ENCODE results near the gene USP25. TPM values are rescaled to one million over a fixed set of nuclear protein-coding genes. Genes with fewer than 3 reads are reported as not detected.

Gene USP25
- polyA plus RNA-seq, 2 donors: 10.4 to 10.8 TPM

DNA sequence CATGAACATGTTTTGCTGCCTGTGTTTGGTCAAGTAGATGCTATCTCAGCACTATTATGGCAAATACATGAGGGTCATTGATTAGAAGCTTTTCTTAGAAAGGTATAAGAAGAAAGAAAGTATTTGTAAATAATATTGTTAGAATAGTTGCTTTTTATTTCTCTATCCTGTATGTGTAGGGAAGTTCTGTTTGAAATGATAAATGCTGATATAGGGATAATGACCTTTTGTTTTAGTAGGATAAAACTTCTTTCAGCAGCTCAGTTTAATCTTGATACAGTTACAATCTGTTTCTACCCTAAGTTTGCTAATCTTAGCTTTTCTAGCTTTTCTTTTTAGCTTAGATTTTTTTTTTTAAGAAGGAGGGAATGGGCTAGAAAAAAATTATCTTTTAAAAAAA lies 63.3 kb downstream of the USP25 start:
- Histone ChIP-seq H3K4me1 (ENCODE audit: control insufficient read depth in 2 of 2, insufficient read depth in 2 of 2, low read length in 1 of 2) (no peaks in the 10 kb centered on the region), H3K4me3 (ENCODE audit: low read depth in 1 of 2, low read length in 2 of 2) (no peak overlapping the region), H3K27ac (ENCODE audit: low read depth in 2 of 2, low read length in 1 of 2) (no peak overlapping the region), H3K27me3 (ENCODE audit: control insufficient read depth in 1 of 2, insufficient read depth in 2 of 2, low read length in 2 of 2) (no peaks in the 10 kb centered on the region), H3K9me3 (ENCODE audit: control insufficient read depth in 2 of 2, insufficient read depth in 1 of 2, low read depth in 1 of 2, low read length in 1 of 2) (no peaks in the 10 kb centered on the region), H3K36me3 (ENCODE audit: control insufficient read depth in 2 of 2, insufficient read depth in 2 of 2, low read length in 1 of 2) (no peaks in the 10 kb centered on the region)

DNA sequence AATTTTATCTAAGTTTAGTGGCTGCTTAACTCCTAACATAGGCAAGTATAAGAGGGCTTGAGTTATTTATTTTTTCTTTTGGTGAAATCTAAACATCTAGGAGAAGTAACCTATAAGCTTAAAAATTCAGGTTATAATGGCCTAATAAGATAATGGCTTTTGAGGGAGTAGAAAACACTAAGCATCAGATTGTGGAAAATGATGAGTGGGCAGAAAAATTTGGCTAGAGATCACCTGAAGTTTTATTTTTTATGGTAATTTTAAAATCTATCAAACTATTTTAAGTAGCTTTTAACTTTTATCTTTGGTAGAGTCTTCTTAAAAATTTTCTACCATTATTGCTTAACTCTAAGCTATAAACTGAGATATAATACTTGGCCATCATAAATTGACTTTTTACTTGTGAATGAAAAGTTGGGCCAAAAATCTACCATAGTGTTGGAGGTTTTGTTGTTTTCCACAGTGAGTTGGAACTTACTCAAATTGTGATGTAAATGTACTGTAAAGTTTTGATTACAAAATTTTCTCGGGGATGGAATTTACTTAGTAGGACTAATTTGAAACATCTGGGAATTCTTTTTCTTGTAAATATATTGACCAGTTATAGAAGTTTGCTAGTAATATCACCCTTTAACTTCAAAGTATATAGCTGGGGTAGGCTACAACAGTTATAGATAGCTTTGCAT lies 63.9 kb downstream of the USP25 start:
- no peak overlapping the region for H3K27ac ChIP-seq (ENCODE audit: low read depth in 2 of 2, low read length in 1 of 2)
- no peaks in the 10 kb centered on the region for H3K9me3 ChIP-seq (ENCODE audit: control insufficient read depth in 2 of 2, insufficient read depth in 1 of 2, low read depth in 1 of 2, low read length in 1 of 2)
- no peaks in the 10 kb centered on the region for H3K36me3 ChIP-seq (ENCODE audit: control insufficient read depth in 2 of 2, insufficient read depth in 2 of 2, low read length in 1 of 2)
- H3K4me1 ChIP-seq (ENCODE audit: control insufficient read depth in 2 of 2, insufficient read depth in 2 of 2, low read length in 1 of 2): no peaks in the 10 kb centered on the region
- no peak overlapping the region for H3K4me3 ChIP-seq (ENCODE audit: low read depth in 1 of 2, low read length in 2 of 2)
- WGBS, 2 donors: 70 to 73% methylated on average over 1 of the region's 1 CpG
- no peaks in the 10 kb centered on the region for H3K27me3 ChIP-seq (ENCODE audit: control insufficient read depth in 1 of 2, insufficient read depth in 2 of 2, low read length in 2 of 2)

GRCh38 chr21:15794277-15794912 lies 64.6 kb downstream of the USP25 start:
- Histone ChIP-seq H3K27me3 (ENCODE audit: control insufficient read depth in 1 of 2, insufficient read depth in 2 of 2, low read length in 2 of 2) (no peaks in the 10 kb centered on the region), H3K27ac (ENCODE audit: low read depth in 2 of 2, low read length in 1 of 2) (no peak overlapping the region), H3K9me3 (ENCODE audit: control insufficient read depth in 2 of 2, insufficient read depth in 1 of 2, low read depth in 1 of 2, low read length in 1 of 2) (no peaks in the 10 kb centered on the region), H3K36me3 (ENCODE audit: control insufficient read depth in 2 of 2, insufficient read depth in 2 of 2, low read length in 1 of 2) (no peaks in the 10 kb centered on the region), H3K4me1 (ENCODE audit: control insufficient read depth in 2 of 2, insufficient read depth in 2 of 2, low read length in 1 of 2) (no peaks in the 10 kb centered on the region), H3K4me3 (ENCODE audit: low read depth in 1 of 2, low read length in 2 of 2) (no peak overlapping the region)
- WGBS, 2 donors: 97 to 98% methylated on average over 2 of the region's 2 CpGs

- Histone ChIP-seq H3K27me3 (ENCODE audit: control insufficient read depth in 1 of 2, insufficient read depth in 2 of 2, low read length in 2 of 2) (no peaks in the 10 kb centered on the region), H3K4me1 (ENCODE audit: control insufficient read depth in 2 of 2, insufficient read depth in 2 of 2, low read length in 1 of 2) (no peaks in the 10 kb centered on the region), H3K27ac (ENCODE audit: low read depth in 2 of 2, low read length in 1 of 2) (no peak overlapping the region), H3K9me3 (ENCODE audit: control insufficient read depth in 2 of 2, insufficient read depth in 1 of 2, low read depth in 1 of 2, low read length in 1 of 2) (no peaks in the 10 kb centered on the region), H3K36me3 (ENCODE audit: control insufficient read depth in 2 of 2, insufficient read depth in 2 of 2, low read length in 1 of 2) (no peaks in the 10 kb centered on the region), H3K4me3 (ENCODE audit: low read depth in 1 of 2, low read length in 2 of 2) (no peak overlapping the region)
- WGBS, 2 donors: 85 to 90% methylated on average over 4 of the region's 4 CpGs
Measured at GRCh38 chr21:15795533-15795932, 65.8 kb downstream of the USP25 start.

DNA sequence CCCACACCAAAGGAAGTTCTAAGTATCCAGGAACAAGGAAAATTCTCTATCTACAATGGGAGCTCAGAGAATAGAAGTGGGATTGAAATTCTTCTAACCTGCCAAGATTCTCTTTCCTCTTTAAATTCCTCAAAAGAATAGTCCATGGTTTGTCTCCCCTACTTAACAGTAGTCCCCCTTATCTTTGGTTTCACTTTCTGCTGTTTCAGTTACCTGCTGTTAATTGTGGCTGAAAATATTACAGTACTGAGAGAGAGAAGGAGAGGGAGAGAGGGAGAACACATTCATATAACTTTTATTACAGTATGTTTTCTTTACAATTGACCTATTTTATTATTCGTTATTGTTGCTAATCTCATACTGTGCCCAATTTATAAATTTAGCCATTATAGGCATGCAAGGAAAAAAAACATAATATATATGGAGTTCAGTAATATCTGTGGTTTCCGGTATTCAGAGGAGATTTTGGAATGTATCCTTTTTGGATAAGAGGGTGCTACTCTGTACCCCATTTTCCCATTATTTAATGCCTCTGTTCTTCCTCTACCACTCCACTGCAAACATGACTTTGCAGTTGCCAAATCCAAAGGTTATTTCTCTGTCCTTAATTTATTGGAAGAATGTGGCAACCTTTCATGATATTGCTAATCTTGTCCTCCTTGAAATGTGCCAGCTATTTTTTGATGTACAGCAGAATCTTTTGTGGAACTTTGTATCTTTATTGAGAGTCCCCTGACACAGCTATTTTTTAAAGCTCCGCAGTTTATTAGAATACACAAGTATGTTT lies 68.0 kb downstream of the USP25 start:
- H3K27ac ChIP-seq (ENCODE audit: low read depth in 2 of 2, low read length in 1 of 2): no peak overlapping the region
- no peaks in the 10 kb centered on the region for H3K9me3 ChIP-seq (ENCODE audit: control insufficient read depth in 2 of 2, insufficient read depth in 1 of 2, low read depth in 1 of 2, low read length in 1 of 2)
- no peaks in the 10 kb centered on the region for H3K27me3 ChIP-seq (ENCODE audit: control insufficient read depth in 1 of 2, insufficient read depth in 2 of 2, low read length in 2 of 2)
- no peaks in the 10 kb centered on the region for H3K4me1 ChIP-seq (ENCODE audit: control insufficient read depth in 2 of 2, insufficient read depth in 2 of 2, low read length in 1 of 2)
- no peak overlapping the region for H3K4me3 ChIP-seq (ENCODE audit: low read depth in 1 of 2, low read length in 2 of 2)
- 93 to 95% methylated on average over 3 of the region's 3 CpGs for WGBS, 2 donors
- H3K36me3 ChIP-seq (ENCODE audit: control insufficient read depth in 2 of 2, insufficient read depth in 2 of 2, low read length in 1 of 2): no peaks in the 10 kb centered on the region

DNA sequence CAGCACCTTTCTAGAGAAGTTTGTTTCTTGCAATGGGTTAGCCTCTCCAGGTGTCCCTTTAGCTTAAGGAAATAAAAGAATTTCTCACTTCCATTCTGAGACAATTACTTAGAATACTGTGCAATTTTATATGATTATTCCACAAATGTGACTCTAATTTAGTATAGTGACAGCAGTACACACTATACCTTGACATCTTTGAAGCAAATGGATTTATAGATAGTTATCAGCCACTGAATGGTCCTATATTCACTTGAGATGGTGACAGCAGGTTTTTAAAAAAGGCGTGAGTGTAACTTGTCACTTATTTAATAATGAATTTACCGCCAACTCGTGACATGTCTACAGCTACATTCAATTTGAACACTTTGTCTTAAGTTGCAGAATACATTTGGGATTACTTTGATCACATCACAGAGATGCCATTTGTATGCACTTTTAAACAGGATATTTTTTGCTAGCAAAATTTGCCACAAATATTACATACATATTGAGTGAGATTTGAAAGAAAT lies 71.6 kb downstream of the USP25 start:
- 97 to 98% methylated on average over 3 of the region's 3 CpGs for WGBS, 2 donors
- no peaks in the 10 kb centered on the region for H3K36me3 ChIP-seq (ENCODE audit: control insufficient read depth in 2 of 2, insufficient read depth in 2 of 2, low read length in 1 of 2)
- H3K27me3 ChIP-seq (ENCODE audit: control insufficient read depth in 1 of 2, insufficient read depth in 2 of 2, low read length in 2 of 2): no peaks in the 10 kb centered on the region
- H3K4me3 ChIP-seq (ENCODE audit: low read depth in 1 of 2, low read length in 2 of 2): no peak overlapping the region
- no peaks in the 10 kb centered on the region for H3K9me3 ChIP-seq (ENCODE audit: control insufficient read depth in 2 of 2, insufficient read depth in 1 of 2, low read depth in 1 of 2, low read length in 1 of 2)
- no peaks in the 10 kb centered on the region for H3K4me1 ChIP-seq (ENCODE audit: control insufficient read depth in 2 of 2, insufficient read depth in 2 of 2, low read length in 1 of 2)
- no peak overlapping the region for H3K27ac ChIP-seq (ENCODE audit: low read depth in 2 of 2, low read length in 1 of 2)

DNA sequence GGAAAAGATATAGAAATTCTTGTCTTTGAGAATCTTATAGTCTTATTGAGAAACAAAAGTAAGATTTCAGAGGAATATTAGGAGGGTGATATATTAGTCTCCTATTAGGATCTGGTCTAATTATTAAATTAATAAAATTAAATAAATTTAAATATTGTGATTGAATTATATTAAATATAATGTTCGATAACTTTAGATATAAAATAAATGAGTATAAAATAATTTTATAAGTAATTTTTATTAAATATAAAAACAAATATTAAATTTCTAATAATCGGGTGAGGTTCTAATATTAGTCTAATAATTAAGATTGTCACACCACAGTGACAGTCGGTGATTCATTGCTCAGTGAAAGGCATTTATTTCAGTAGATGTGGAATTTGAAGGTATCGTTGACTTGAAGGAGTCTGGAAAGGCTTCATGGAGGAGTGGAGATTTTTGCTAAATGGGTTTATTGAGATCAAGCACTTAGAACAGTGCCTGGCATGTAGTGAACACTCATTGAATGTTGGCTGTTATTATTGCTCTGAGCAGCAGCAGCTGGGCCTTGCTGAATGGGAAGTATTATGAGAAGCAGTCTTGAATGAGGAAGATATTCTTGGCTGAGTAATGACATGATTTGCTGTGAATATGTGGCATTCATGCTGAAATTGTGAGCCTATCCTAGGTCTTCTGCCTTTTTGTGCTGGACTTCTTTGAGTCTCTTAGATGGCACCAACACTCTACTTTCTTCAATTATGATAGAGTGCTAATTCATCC lies 74.6 kb downstream of the USP25 start:
- no peak overlapping the region for H3K4me3 ChIP-seq (ENCODE audit: low read depth in 1 of 2, low read length in 2 of 2)

GRCh38 chr21:15809065-15809464 lies 79.3 kb downstream of the USP25 start:
- WGBS, 2 donors: 88 to 89% methylated on average over 7 of the region's 7 CpGs
- H3K4me1 ChIP-seq (ENCODE audit: control insufficient read depth in 2 of 2, insufficient read depth in 2 of 2, low read length in 1 of 2): no peaks in the 10 kb centered on the region
- H3K27ac ChIP-seq (ENCODE audit: low read depth in 2 of 2, low read length in 1 of 2): no peak overlapping the region
- no peaks in the 10 kb centered on the region for H3K27me3 ChIP-seq (ENCODE audit: control insufficient read depth in 1 of 2, insufficient read depth in 2 of 2, low read length in 2 of 2)
- no peaks in the 10 kb centered on the region for H3K36me3 ChIP-seq (ENCODE audit: control insufficient read depth in 2 of 2, insufficient read depth in 2 of 2, low read length in 1 of 2)
- H3K4me3 ChIP-seq (ENCODE audit: low read depth in 1 of 2, low read length in 2 of 2): no peak overlapping the region
- H3K9me3 ChIP-seq (ENCODE audit: control insufficient read depth in 2 of 2, insufficient read depth in 1 of 2, low read depth in 1 of 2, low read length in 1 of 2): no peaks in the 10 kb centered on the region

More for the DNA sequence above, 74.6 kb downstream of the USP25 start:
- H3K27ac ChIP-seq (ENCODE audit: low read depth in 2 of 2, low read length in 1 of 2): no peak overlapping the region
- H3K36me3 ChIP-seq (ENCODE audit: control insufficient read depth in 2 of 2, insufficient read depth in 2 of 2, low read length in 1 of 2): no peaks in the 10 kb centered on the region
- H3K4me1 ChIP-seq (ENCODE audit: control insufficient read depth in 2 of 2, insufficient read depth in 2 of 2, low read length in 1 of 2): no peaks in the 10 kb centered on the region
- no peaks in the 10 kb centered on the region for H3K9me3 ChIP-seq (ENCODE audit: control insufficient read depth in 2 of 2, insufficient read depth in 1 of 2, low read depth in 1 of 2, low read length in 1 of 2)
- no peaks in the 10 kb centered on the region for H3K27me3 ChIP-seq (ENCODE audit: control insufficient read depth in 1 of 2, insufficient read depth in 2 of 2, low read length in 2 of 2)
- WGBS, 2 donors: 96% methylated on average over 4 of the region's 4 CpGs

DNA sequence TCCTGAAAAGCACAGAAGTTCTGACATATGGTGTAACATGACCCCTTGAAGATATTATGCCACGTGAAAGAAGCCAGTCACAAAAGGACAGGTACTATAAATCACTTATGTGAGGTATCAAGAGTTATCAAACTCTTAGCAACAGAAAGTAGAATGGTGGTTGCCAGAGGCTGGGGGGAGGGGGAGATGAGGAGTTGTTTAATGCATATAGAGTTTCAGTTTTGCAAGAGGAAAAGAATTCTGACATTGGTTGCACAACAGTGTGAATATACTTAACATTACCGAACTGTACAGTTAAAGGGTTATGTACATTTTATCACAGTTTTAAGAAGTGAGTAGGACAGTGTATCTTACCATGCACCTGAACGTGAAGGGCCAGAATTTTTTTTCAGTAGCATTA lies 80.0 kb downstream of the USP25 start:
- 76 to 77% methylated on average over 3 of the region's 3 CpGs for WGBS, 2 donors
- peaks cover 0 to under 1% of the 10 kb centered on the region in 2 donors for H3K36me3 ChIP-seq (ENCODE audit: control insufficient read depth in 2 of 2, insufficient read depth in 2 of 2, low read length in 1 of 2)
- H3K4me1 ChIP-seq (ENCODE audit: control insufficient read depth in 2 of 2, insufficient read depth in 2 of 2, low read length in 1 of 2): no peaks in the 10 kb centered on the region
- H3K4me3 ChIP-seq (ENCODE audit: low read depth in 1 of 2, low read length in 2 of 2): no peak overlapping the region
- no peaks in the 10 kb centered on the region for H3K9me3 ChIP-seq (ENCODE audit: control insufficient read depth in 2 of 2, insufficient read depth in 1 of 2, low read depth in 1 of 2, low read length in 1 of 2)
- no peak overlapping the region for H3K27ac ChIP-seq (ENCODE audit: low read depth in 2 of 2, low read length in 1 of 2)
- no peaks in the 10 kb centered on the region for H3K27me3 ChIP-seq (ENCODE audit: control insufficient read depth in 1 of 2, insufficient read depth in 2 of 2, low read length in 2 of 2)
